Esophagus muscularis mucosa (tissue), 4 donors: ENCODE measurements around the gene CALCA. TPM values are rescaled to one million over a fixed set of nuclear protein-coding genes. Genes with fewer than 3 reads are reported as not detected.
A peak's percentile ranks its signal among the peaks of the same experiment; 100 is the strongest.

Experiments used
- DNase-seq: peaks from one replicate; pipeline ENCODE4 v3.0.0-alpha.2; 2017; ENCODE audit errors: extremely low spot score
- H3K27ac ChIP-seq, 4 donors: fragments of 200-600 bp; sonication (generic); replicated peaks in 1 of 4; 1 replicate in 3 of 4; 2 replicates in 1 of 4; pipeline ENCODE4 v1.5.1; 2016 to 2019; ENCODE audit warnings: mild to moderate bottlenecking in 1 of 4
- H3K27me3 ChIP-seq, 4 donors: fragments of 200-600 bp; sonication (generic); one replicate each; pipeline versions ENCODE4 v1.5.1 to v1.6.0; 2016 to 2019
- H3K36me3 ChIP-seq, 4 donors: fragments of 200-600 bp; sonication (generic); one replicate each; pipeline ENCODE4 v1.5.1; 2016 to 2019
- H3K4me1 ChIP-seq, 4 donors: fragments of 200-600 bp; sonication (generic); one replicate each; pipeline ENCODE4 v1.5.1; 2016 to 2019
- H3K4me3 ChIP-seq, 4 donors: fragments of 200-600 bp; sonication (generic); 1 replicate in 2 of 4; 2 replicates in 2 of 4; pipeline ENCODE4 v1.5.1; 2016 to 2019; ENCODE audit warnings: mild to moderate bottlenecking in 4 of 4, moderate library complexity in 1 of 4
- H3K9me3 ChIP-seq, 4 donors: fragments of 200-600 bp; sonication (generic); 1 replicate in 3 of 4; 2 replicates in 1 of 4; pipeline ENCODE4 v1.5.1; 2016 to 2019
- EP300 ChIP-seq: sonication (generic); formaldehyde crosslinking; IDR thresholded peaks from one replicate; pipeline ENCODE4 v1.6.1; 2017; ENCODE audit warnings: antibody characterized with exemption
- POLR2A ChIP-seq: fragments of 450-650 bp; IDR thresholded peaks from one replicate; pipeline ENCODE4 v1.6.1; 2017; ENCODE audit warnings: antibody characterized with exemption, moderate library complexity, mild to moderate bottlenecking, low read depth
- POLR2AphosphoS5 ChIP-seq, 2 donors: sonication (generic); formaldehyde crosslinking; IDR thresholded peaks; one replicate each; pipeline ENCODE4 v1.6.1; 2017; ENCODE audit warnings: antibody characterized with exemption in 2 of 2
- WGBS: methylation state at CpG from one replicate; pipeline ENCODE4 v1.1.5; 2018; 5-methylcytosine and 5-hydroxymethylcytosine counted together
- intact Hi-C: fragments of 100-400 bp; cut with DNase I; formaldehyde crosslinking; loops from one replicate; pipeline ENCODE4 v1.15.1; 2023
- total RNA-seq, 4 donors: library from RNA; depleted of rRNA; stranded (reverse); fragments of >200 nt; gene quantifications; one replicate each; pipeline versions ENCODE4 v1.1.0 to v1.2.1, GENCODE V29; 2016
- TF ChIP-seq, protein P1 (sequence below), 3 experiments: fragments of 200-600 bp in 2 of 3; fragments of 450-650 bp in 1 of 3; sonication (generic) in 2 of 3; IDR thresholded peaks; one replicate each; pipeline ENCODE4 v1.5.1; 2017 to 2019; ENCODE audit warnings: antibody characterized with exemption in 3 of 3, mild to moderate bottlenecking in 2 of 3, moderate library complexity in 1 of 3

Gene CALCA
- total RNA-seq, 4 donors from 2014 or later: not detected

- intact Hi-C loops: no loop called here
- no peaks in the 10 kb centered on the region for H3K4me1 ChIP-seq
- 89% methylated on average over 3 of the region's 3 CpGs for WGBS
- peaks cover 0 to 8% (median 0%) of the 10 kb centered on the region in 4 donors for H3K9me3 ChIP-seq
- no peaks in the 10 kb centered on the region for H3K36me3 ChIP-seq
- no peaks in the 10 kb centered on the region for H3K27me3 ChIP-seq
- DNase-seq: peak; percentile 34
- no peak overlapping the region for H3K27ac ChIP-seq
- no peak overlapping the region for H3K4me3 ChIP-seq
- no peak for TF ChIP-seq POLR2AphosphoS5 (IDR thresholded peaks at IDR 0.05)
- no peak for TF ChIP-seq POLR2A
- TF ChIP-seq, protein P1, sequence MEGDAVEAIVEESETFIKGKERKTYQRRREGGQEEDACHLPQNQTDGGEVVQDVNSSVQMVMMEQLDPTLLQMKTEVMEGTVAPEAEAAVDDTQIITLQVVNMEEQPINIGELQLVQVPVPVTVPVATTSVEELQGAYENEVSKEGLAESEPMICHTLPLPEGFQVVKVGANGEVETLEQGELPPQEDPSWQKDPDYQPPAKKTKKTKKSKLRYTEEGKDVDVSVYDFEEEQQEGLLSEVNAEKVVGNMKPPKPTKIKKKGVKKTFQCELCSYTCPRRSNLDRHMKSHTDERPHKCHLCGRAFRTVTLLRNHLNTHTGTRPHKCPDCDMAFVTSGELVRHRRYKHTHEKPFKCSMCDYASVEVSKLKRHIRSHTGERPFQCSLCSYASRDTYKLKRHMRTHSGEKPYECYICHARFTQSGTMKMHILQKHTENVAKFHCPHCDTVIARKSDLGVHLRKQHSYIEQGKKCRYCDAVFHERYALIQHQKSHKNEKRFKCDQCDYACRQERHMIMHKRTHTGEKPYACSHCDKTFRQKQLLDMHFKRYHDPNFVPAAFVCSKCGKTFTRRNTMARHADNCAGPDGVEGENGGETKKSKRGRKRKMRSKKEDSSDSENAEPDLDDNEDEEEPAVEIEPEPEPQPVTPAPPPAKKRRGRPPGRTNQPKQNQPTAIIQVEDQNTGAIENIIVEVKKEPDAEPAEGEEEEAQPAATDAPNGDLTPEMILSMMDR (IDR thresholded peaks at IDR 0.05): no peak
- TF ChIP-seq EP300: no peak
Observed at GRCh38 chr11:14924318-14924717, 47.8 kb downstream of the CALCA start.

Other genes with a start within 250 kb of the CALCA start
- gene CYP2R1, start 80.1 kb downstream of the CALCA start, total RNA-seq: 10 to 100 TPM in 3 of 4 donors, 1 to 10 TPM in 1; 7.5 to 19.1 (median 12.8) TPM
- gene CALCB, start 101.2 kb upstream of the CALCA start, total RNA-seq: not detected
- gene INSC, start 142.6 kb upstream of the CALCA start, total RNA-seq: 1 to 10 TPM; 1.7 to 3.1 (median 2.6) TPM